ENCODE data around the gene RPAIN. TPM values are rescaled to one million over a fixed set of nuclear protein-coding genes. Genes with fewer than 3 reads are reported as not detected.

RPAIN gene
- total RNA-seq, 1 donor from 2014 or later: 58.6 TPM

GRCh38 chr17:5416901-5417300 lies 3.1 kb upstream of the RPAIN start:
- H3K27me3 Mint-ChIP-seq (ENCODE audit: unreplicated experiment): no peaks in the 10 kb centered on the region
- H3K4me1 Mint-ChIP-seq (ENCODE audit: unreplicated experiment): peaks cover 28% of the 10 kb centered on the region
- no peak overlapping the region for H3K4me3 Mint-ChIP-seq (ENCODE audit: unreplicated experiment)
- peak; percentile 21 for DNase-seq (ENCODE audit: extremely low spot score, unreplicated experiment)
- H3K9me3 Mint-ChIP-seq (ENCODE audit: unreplicated experiment): no peaks in the 10 kb centered on the region
- H3K36me3 Mint-ChIP-seq (ENCODE audit: unreplicated experiment): peaks cover 21% of the 10 kb centered on the region
- H3K27ac Mint-ChIP-seq (ENCODE audit: unreplicated experiment): no peak overlapping the region
- no peak for TF ChIP-seq CTCF (IDR thresholded peaks at IDR 0.05)

GRCh38 chr17:5418858-5419355 lies 1.1 kb upstream of the RPAIN start:
- no peaks in the 10 kb centered on the region for H3K9me3 Mint-ChIP-seq (ENCODE audit: unreplicated experiment)
- H3K36me3 Mint-ChIP-seq (ENCODE audit: unreplicated experiment): peaks cover 18% of the 10 kb centered on the region
- H3K4me1 Mint-ChIP-seq (ENCODE audit: unreplicated experiment): peaks cover 29% of the 10 kb centered on the region
- H3K4me3 Mint-ChIP-seq (ENCODE audit: unreplicated experiment): peak overlapping the region; percentile 97
- H3K27ac Mint-ChIP-seq (ENCODE audit: unreplicated experiment): peak overlapping the region; percentile 93
- H3K27me3 Mint-ChIP-seq (ENCODE audit: unreplicated experiment): no peaks in the 10 kb centered on the region
- no peak for TF ChIP-seq CTCF (IDR thresholded peaks at IDR 0.05)
- no peak for DNase-seq (ENCODE audit: extremely low spot score, unreplicated experiment)

- H3K4me3 Mint-ChIP-seq (ENCODE audit: unreplicated experiment): peak within 1 kb of the TSS; percentile 97
- no peaks in the 10 kb centered on the region for H3K27me3 Mint-ChIP-seq (ENCODE audit: unreplicated experiment)
- H3K36me3 Mint-ChIP-seq (ENCODE audit: unreplicated experiment): peaks cover 18% of the 10 kb centered on the region
- no peaks in the 10 kb centered on the region for H3K9me3 Mint-ChIP-seq (ENCODE audit: unreplicated experiment)
- TF ChIP-seq CTCF (IDR thresholded peaks at IDR 0.05): no peak
- H3K27ac Mint-ChIP-seq (ENCODE audit: unreplicated experiment): peak within 1 kb of the TSS; percentile 93
- peak; percentile 99 for DNase-seq (ENCODE audit: extremely low spot score, unreplicated experiment)
- peaks cover 29% of the 10 kb centered on the region for H3K4me1 Mint-ChIP-seq (ENCODE audit: unreplicated experiment)
These were observed 525 bp upstream of the RPAIN start, which contains the start of gene NUP88 for GRCh38 chr17:5419356-5419958. Gene NUP88, minus strand, starts transcription at chr17:5419662. Its CDS starts 12 bp downstream, at chr17:5419650.

GRCh38 chr17:5422505-5422904 lies 2.5 kb downstream of the RPAIN start:
- Mint-ChIP-seq H3K36me3 (ENCODE audit: unreplicated experiment) (peaks cover 24% of the 10 kb centered on the region), H3K4me3 (ENCODE audit: unreplicated experiment) (no peak overlapping the region), H3K4me1 (ENCODE audit: unreplicated experiment) (peaks cover 27% of the 10 kb centered on the region), H3K27me3 (ENCODE audit: unreplicated experiment) (no peaks in the 10 kb centered on the region), H3K9me3 (ENCODE audit: unreplicated experiment) (no peaks in the 10 kb centered on the region), H3K27ac (ENCODE audit: unreplicated experiment) (no peak overlapping the region)
- TF ChIP-seq CTCF (IDR thresholded peaks at IDR 0.05): no peak
- DNase-seq (ENCODE audit: extremely low spot score, unreplicated experiment): no peak

- Mint-ChIP-seq H3K27me3 (ENCODE audit: unreplicated experiment) (no peaks in the 10 kb centered on the region), H3K27ac (ENCODE audit: unreplicated experiment) (no peak overlapping the region), H3K36me3 (ENCODE audit: unreplicated experiment) (peaks cover 42% of the 10 kb centered on the region), H3K4me1 (ENCODE audit: unreplicated experiment) (peaks cover 17% of the 10 kb centered on the region), H3K9me3 (ENCODE audit: unreplicated experiment) (no peaks in the 10 kb centered on the region), H3K4me3 (ENCODE audit: unreplicated experiment) (no peak overlapping the region)
- TF ChIP-seq CTCF (IDR thresholded peaks at IDR 0.05): no peak
- no peak for DNase-seq (ENCODE audit: extremely low spot score, unreplicated experiment)
These were observed 4.9 kb downstream of the RPAIN start for GRCh38 chr17:5424909-5425308.
